Lung (tissue), 12 donors: ENCODE measurements around the gene KDM3B. TPM values are rescaled to one million over a fixed set of nuclear protein-coding genes. Genes with fewer than 3 reads are reported as not detected.

Source experiments
- ATAC-seq: fragments of 200-7000 bp; cut with Tn5 transposase; one replicate; pipeline ENCODE4 v1.9.1; 2020; ENCODE audit warnings: moderate number of reproducible peaks; ENCODE audit not compliant: insufficient read depth, low FRiP score
- DNase-seq, 3 donors: peaks; one replicate each; pipeline ENCODE4 v3.0.0-alpha.2; 2013 to 2017
- H3K27ac ChIP-seq, 2 donors: one replicate each; pipeline ENCODE4 v1.5.1; 2013; ENCODE audit warnings: mild to moderate bottlenecking in 2 of 2, moderate library complexity in 2 of 2, control low read depth in 1 of 2, inconsistent platforms in 1 of 2, low read depth in 1 of 2, low read length in 1 of 2
- H3K27me3 ChIP-seq, 3 donors: one replicate each; pipeline ENCODE4 v1.5.1; 2013; ENCODE audit warnings: low read length in 2 of 3; ENCODE audit not compliant: control insufficient read depth in 3 of 3, insufficient read depth in 3 of 3
- H3K36me3 ChIP-seq, 4 donors: one replicate each; pipeline ENCODE4 v1.5.1; 2013; ENCODE audit warnings: low read length in 4 of 4, mild to moderate bottlenecking in 1 of 4, moderate library complexity in 1 of 4; ENCODE audit not compliant: control insufficient read depth in 4 of 4, insufficient read depth in 4 of 4
- H3K4me1 ChIP-seq, 5 donors: one replicate each; pipeline ENCODE4 v1.5.1; 2013; ENCODE audit warnings: low read length in 5 of 5, mild to moderate bottlenecking in 2 of 5, moderate library complexity in 1 of 5; ENCODE audit not compliant: control insufficient read depth in 5 of 5, insufficient read depth in 5 of 5
- H3K4me3 ChIP-seq: one replicate; pipeline ENCODE4 v1.5.1; 2013; ENCODE audit warnings: mild to moderate bottlenecking, control low read depth, moderate library complexity
- H3K9ac ChIP-seq, 2 donors: one replicate each; pipeline ENCODE4 v1.5.1; 2013; ENCODE audit warnings: low read length in 2 of 2, control low read depth in 1 of 2; ENCODE audit not compliant: insufficient read depth in 1 of 2
- H3K9me3 ChIP-seq, 4 donors: one replicate each; pipeline ENCODE4 v1.5.1; 2013; ENCODE audit warnings: low read length in 3 of 4, mild to moderate bottlenecking in 1 of 4, moderate library complexity in 1 of 4; ENCODE audit not compliant: control insufficient read depth in 4 of 4, insufficient read depth in 3 of 4
- CTCF ChIP-seq: IDR thresholded peaks from 2 replicates; pipeline ENCODE4 v1.5.1; 2012; ENCODE audit warnings: mild to moderate bottlenecking; ENCODE audit errors: control extremely low read depth, extremely low read depth
- WGBS, 2 donors: extraction: QIAGEN DNeasy Blood & Tissue Kit; methylation state at CpG; one replicate each; pipeline ENCODE4 v1.1.7; 2013; 5-methylcytosine and 5-hydroxymethylcytosine counted together
- polyA plus RNA-seq, 2 donors: library from polyadenylated mRNA; stranded (reverse); fragments of 200-250 nt; gene quantifications; one replicate each; pipeline ENCODE4 v1.2.1, GENCODE V29; 2013
- total RNA-seq, 2 donors: library from RNA; depleted of rRNA in 1 of 2; stranded (reverse); fragments of >200 nt in 1 of 2; gene quantifications; one replicate each; pipeline ENCODE4 v1.2.1, GENCODE V29; 2014 to 2021
- donor health status: control.
- donor health status: control.
- donor health status: Bipolar disorder and iron deficiency.
- donor health status: healthy.
- donor health status: DM: yes; HTN: yes; CAD: no.

Gene KDM3B
- total and polyA plus RNA-seq, 4 donors, result 17.7 to 92.7 (median 37.5) TPM

GRCh38 chr5:138453590-138453989 lies 101.1 kb downstream of the KDM3B start:
- H3K9ac ChIP-seq, result no peak overlapping the region
- TF ChIP-seq CTCF, result no peak
- DNase-seq (no peak), ATAC-seq (no peak)
- 89 to 93% methylated on average over 13 of the region's 13 CpGs for WGBS, 2 donors
- H3K27ac ChIP-seq, result no peak overlapping the region
- H3K9me3 ChIP-seq, result no peaks in the 10 kb centered on the region
- peaks cover 0 to 12% (median 5%) of the 10 kb centered on the region in 5 donors for H3K4me1 ChIP-seq
- no peaks in the 10 kb centered on the region for H3K27me3 ChIP-seq
- H3K4me3 ChIP-seq, result no peak overlapping the region
- no peaks in the 10 kb centered on the region for H3K36me3 ChIP-seq

- 87 to 96% methylated on average over 8 of the region's 8 CpGs for WGBS, 2 donors
- DNase-seq (no peak), ATAC-seq (no peak)
- Histone ChIP-seq H3K27ac (no peak overlapping the region), H3K4me3 (no peak overlapping the region), H3K36me3 (no peaks in the 10 kb centered on the region), H3K9me3 (no peaks in the 10 kb centered on the region), H3K4me1 (peaks cover 0 to 16% (median 10%) of the 10 kb centered on the region in 5 donors), H3K27me3 (no peaks in the 10 kb centered on the region), H3K9ac (no peak overlapping the region)
- no peak for TF ChIP-seq CTCF
Measured at GRCh38 chr5:138454121-138454520, 101.6 kb downstream of the KDM3B start.

GRCh38 chr5:138455232-138455930 lies 102.9 kb downstream of the KDM3B start:
- Histone ChIP-seq H3K4me1 (peaks cover 0 to 21% (median 10%) of the 10 kb centered on the region in 5 donors), H3K9ac (no peak overlapping the region), H3K36me3 (no peaks in the 10 kb centered on the region), H3K4me3 (no peak overlapping the region), H3K27me3 (no peaks in the 10 kb centered on the region), H3K27ac (no peak overlapping the region), H3K9me3 (no peaks in the 10 kb centered on the region)
- WGBS, 2 donors, result 83 to 88% methylated on average over 11 of the region's 11 CpGs
- ATAC-seq (no peak), DNase-seq (no peak)
- no peak for TF ChIP-seq CTCF
